Measurements from ENCODE around the gene CTDSPL.

The CTDSPL gene

DNA sequence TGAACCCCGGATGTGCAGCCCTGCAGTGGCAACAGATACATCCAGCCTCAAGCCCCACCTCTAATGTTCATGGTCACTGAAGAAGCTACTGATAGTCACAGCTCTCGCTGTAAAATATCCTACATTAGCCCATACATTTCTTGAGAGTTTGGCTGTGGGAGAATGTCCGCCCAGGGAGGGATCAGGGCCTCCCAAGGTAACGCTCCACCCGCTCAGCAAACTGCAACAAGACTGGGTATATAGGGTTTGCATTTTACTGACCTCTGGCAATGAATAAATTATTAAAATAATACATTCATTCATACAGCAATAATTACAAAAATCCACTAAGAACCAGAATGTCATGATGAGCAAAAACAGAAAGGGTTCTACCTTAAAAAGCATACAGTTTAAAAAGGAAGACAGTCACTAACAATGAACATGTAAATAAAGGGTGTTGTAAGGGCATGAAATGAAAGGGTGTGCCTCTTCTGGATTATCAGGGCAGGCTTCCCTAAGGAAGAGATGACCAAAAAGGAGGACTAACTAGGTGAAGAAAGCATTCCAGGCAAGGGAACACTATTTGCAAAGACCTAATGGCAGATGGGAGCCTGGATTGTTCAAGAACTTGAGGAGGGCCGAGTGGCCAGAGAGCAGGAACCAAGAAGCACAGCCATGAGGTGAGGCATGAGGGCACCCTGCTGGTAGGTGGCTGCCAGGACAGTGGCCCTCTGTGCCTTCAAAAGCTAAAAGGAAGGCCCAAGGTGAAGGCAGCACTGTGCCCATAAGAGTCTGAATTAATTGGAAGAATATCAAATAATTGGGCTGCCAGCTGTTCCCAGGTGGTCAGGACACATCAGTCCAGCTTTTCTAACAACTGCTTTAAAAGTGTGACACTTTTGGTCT, 28.1 kb upstream of the CTDSPL start:
- Histone ChIP-seq H3K4me3 (replicated peaks; ENCODE audit: insufficient read depth, low read length) (no peak overlapping the region), H3K27me3 (ENCODE audit: insufficient read depth, poor library complexity, severe bottlenecking) (peaks cover 3% of the 10 kb centered on the region), H3K27ac (replicated peaks) (no peak overlapping the region)
- no peak for DNase-seq (ENCODE audit: low read depth in 1 of 2, low spot score in 1 of 2)
- no peak for TF ChIP-seq GABPA (IDR thresholded peaks at IDR 0.05; ENCODE audit: low read depth)
- TF ChIP-seq, protein P1, sequence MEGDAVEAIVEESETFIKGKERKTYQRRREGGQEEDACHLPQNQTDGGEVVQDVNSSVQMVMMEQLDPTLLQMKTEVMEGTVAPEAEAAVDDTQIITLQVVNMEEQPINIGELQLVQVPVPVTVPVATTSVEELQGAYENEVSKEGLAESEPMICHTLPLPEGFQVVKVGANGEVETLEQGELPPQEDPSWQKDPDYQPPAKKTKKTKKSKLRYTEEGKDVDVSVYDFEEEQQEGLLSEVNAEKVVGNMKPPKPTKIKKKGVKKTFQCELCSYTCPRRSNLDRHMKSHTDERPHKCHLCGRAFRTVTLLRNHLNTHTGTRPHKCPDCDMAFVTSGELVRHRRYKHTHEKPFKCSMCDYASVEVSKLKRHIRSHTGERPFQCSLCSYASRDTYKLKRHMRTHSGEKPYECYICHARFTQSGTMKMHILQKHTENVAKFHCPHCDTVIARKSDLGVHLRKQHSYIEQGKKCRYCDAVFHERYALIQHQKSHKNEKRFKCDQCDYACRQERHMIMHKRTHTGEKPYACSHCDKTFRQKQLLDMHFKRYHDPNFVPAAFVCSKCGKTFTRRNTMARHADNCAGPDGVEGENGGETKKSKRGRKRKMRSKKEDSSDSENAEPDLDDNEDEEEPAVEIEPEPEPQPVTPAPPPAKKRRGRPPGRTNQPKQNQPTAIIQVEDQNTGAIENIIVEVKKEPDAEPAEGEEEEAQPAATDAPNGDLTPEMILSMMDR (IDR thresholded peaks at IDR 0.05; ENCODE audit: insufficient read depth, low read length), result no peak
- TF ChIP-seq, protein P2, sequence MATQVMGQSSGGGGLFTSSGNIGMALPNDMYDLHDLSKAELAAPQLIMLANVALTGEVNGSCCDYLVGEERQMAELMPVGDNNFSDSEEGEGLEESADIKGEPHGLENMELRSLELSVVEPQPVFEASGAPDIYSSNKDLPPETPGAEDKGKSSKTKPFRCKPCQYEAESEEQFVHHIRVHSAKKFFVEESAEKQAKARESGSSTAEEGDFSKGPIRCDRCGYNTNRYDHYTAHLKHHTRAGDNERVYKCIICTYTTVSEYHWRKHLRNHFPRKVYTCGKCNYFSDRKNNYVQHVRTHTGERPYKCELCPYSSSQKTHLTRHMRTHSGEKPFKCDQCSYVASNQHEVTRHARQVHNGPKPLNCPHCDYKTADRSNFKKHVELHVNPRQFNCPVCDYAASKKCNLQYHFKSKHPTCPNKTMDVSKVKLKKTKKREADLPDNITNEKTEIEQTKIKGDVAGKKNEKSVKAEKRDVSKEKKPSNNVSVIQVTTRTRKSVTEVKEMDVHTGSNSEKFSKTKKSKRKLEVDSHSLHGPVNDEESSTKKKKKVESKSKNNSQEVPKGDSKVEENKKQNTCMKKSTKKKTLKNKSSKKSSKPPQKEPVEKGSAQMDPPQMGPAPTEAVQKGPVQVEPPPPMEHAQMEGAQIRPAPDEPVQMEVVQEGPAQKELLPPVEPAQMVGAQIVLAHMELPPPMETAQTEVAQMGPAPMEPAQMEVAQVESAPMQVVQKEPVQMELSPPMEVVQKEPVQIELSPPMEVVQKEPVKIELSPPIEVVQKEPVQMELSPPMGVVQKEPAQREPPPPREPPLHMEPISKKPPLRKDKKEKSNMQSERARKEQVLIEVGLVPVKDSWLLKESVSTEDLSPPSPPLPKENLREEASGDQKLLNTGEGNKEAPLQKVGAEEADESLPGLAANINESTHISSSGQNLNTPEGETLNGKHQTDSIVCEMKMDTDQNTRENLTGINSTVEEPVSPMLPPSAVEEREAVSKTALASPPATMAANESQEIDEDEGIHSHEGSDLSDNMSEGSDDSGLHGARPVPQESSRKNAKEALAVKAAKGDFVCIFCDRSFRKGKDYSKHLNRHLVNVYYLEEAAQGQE (IDR thresholded peaks at IDR 0.05; ENCODE audit: insufficient replicate concordance, low read depth), result no peak
- TF ChIP-seq SPI1 (IDR thresholded peaks at IDR 0.05; ENCODE audit: borderline replicate concordance, low read depth), result no peak

DNA sequence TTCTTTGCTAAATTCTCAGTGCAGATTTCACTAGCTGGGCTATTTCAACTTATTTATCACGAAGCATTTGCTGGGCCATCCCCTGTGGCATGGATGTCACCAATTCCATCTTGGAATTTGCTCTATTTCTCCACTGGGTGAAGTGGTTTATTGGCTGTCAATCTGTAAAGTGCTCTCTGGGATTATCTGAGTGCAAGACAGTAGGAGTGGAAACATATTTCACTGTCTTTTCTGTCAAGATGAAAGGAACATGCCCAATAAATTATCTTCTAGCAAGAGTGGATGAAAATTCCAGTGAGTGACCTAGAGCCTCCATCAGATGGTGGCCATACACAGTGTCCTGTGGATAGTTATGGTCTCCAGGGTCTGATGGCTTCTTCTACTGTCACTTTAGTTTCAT, 25.1 kb upstream of the CTDSPL start:
- H3K27ac ChIP-seq (replicated peaks), result no peak overlapping the region
- no peak overlapping the region for H3K4me3 ChIP-seq (replicated peaks; ENCODE audit: insufficient read depth, low read length)
- DNase-seq (ENCODE audit: low read depth in 1 of 2, low spot score in 1 of 2), result no peak
- H3K27me3 ChIP-seq (ENCODE audit: insufficient read depth, poor library complexity, severe bottlenecking), result no peaks in the 10 kb centered on the region
- TF ChIP-seq SPI1 (IDR thresholded peaks at IDR 0.05; ENCODE audit: borderline replicate concordance, low read depth), result no peak
- TF ChIP-seq, protein P1 (IDR thresholded peaks at IDR 0.05; ENCODE audit: insufficient read depth, low read length), result no peak
- no peak for TF ChIP-seq GABPA (IDR thresholded peaks at IDR 0.05; ENCODE audit: low read depth)
- TF ChIP-seq, protein P2 (IDR thresholded peaks at IDR 0.05; ENCODE audit: insufficient replicate concordance, low read depth), result no peak
- no peak for TF ChIP-seq POLR2AphosphoS5 (IDR thresholded peaks at IDR 0.05; ENCODE audit: low read depth)

DNA sequence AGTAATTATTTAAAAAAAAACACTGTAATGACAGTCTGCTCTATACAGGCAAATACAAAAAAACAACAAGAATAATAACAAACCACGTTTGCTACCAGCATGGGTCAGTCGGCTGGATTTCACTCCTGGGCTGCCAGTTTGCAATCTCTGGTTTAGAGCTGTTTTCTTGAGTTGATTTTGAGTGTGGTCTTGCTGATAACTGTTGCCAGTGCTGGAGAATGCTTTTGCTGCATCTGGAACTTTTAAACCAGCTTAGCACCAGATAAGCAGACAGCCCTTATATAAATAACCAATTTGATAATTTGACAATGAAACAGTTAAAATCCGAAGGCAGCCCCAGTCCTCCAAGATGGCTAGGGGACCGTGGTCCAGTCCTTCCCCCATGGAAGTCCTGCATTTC, 14.0 kb upstream of the CTDSPL start:
- no peak for TF ChIP-seq SPI1 (IDR thresholded peaks at IDR 0.05; ENCODE audit: borderline replicate concordance, low read depth)
- TF ChIP-seq, protein P1 (IDR thresholded peaks at IDR 0.05; ENCODE audit: insufficient read depth, low read length), result no peak
- TF ChIP-seq, protein P2 (IDR thresholded peaks at IDR 0.05; ENCODE audit: insufficient replicate concordance, low read depth), result no peak
- no peak for TF ChIP-seq POLR2AphosphoS5 (IDR thresholded peaks at IDR 0.05; ENCODE audit: low read depth)
- TF ChIP-seq GABPA (IDR thresholded peaks at IDR 0.05; ENCODE audit: low read depth), result no peak
- peaks cover 3% of the 10 kb centered on the region for H3K27me3 ChIP-seq (ENCODE audit: insufficient read depth, poor library complexity, severe bottlenecking)
- H3K4me3 ChIP-seq (replicated peaks; ENCODE audit: insufficient read depth, low read length), result no peak overlapping the region
- no peak for DNase-seq (ENCODE audit: low read depth in 1 of 2, low spot score in 1 of 2)
- H3K27ac ChIP-seq (replicated peaks), result no peak overlapping the region

Data from HL-60 (cell line).